Endothelial cell of umbilical vein (primary cell): Measurements from ENCODE around the gene VPS4A. TPM values are rescaled to one million over a fixed set of nuclear protein-coding genes. Genes with fewer than 3 reads are reported as not detected.

Experiments used
- BruUV-seq: library from RNA; stranded (reverse); fragments of 400-500 nt; replicated peaks from 2 replicates; lab custom pipeline; 2021; lab: Mats Ljungman, UMichigan
- CTCF ChIA-PET: fragments of 300-600, 350-600 bp; sonication (Branson Sonifier 250); formaldehyde crosslinking; loops from one replicate; lab custom pipeline; 2021; ENCODE audit warnings: antibody characterized with exemption, inconsistent platforms; lab: Charles Lee
- POLR2A ChIA-PET: fragments of 300-600, 350-600 bp; sonication (Branson Sonifier 250); formaldehyde crosslinking; loops from one replicate; lab custom pipeline; 2021; ENCODE audit warnings: antibody characterized with exemption, inconsistent platforms; lab: Charles Lee
- DNase-seq: peaks from one replicate; pipeline ENCODE4 v3.0.0-alpha.2; 2011; ENCODE audit warnings: low read depth, low spot score
- FAIRE-seq: peaks from 2 replicates; lab custom pipeline; 2011; peaks lifted over from hg19 to GRCh38; lab: Jason Lieb, UNC
- H2AFZ ChIP-seq: 2 replicates; pipeline ENCODE4 v1.6.0; 2012; ENCODE audit warnings: low read depth, low read length, control low read depth, inconsistent platforms
- H3K27ac ChIP-seq: 2 replicates; pipeline ENCODE4 v1.5.1; 2011; ENCODE audit warnings: low read depth, mild to moderate bottlenecking, control low read depth, low read length, moderate library complexity; ENCODE audit not compliant: insufficient read depth
- H3K27me3 ChIP-seq, 2 experiments: 2 replicates each; pipeline versions ENCODE4 v1.6.0 to v1.6.1; 2011; ENCODE audit warnings: low read length in 2 of 2, mixed read lengths in 1 of 2; ENCODE audit not compliant: control insufficient read depth in 2 of 2, insufficient read depth in 2 of 2
- H3K36me3 ChIP-seq, 2 experiments: 2 replicates in 1 of 2; 3 replicates in 1 of 2; pipeline ENCODE4 v1.5.1; 2011; ENCODE audit warnings: low read length in 2 of 2, mild to moderate bottlenecking in 1 of 2, moderate library complexity in 1 of 2; ENCODE audit not compliant: control insufficient read depth in 2 of 2, insufficient read depth in 2 of 2; ENCODE audit errors: extremely low read depth in 1 of 2
- H3K4me1 ChIP-seq: 3 replicates; pipeline ENCODE4 v1.5.1; 2011; ENCODE audit warnings: mild to moderate bottlenecking, low read length; ENCODE audit not compliant: control insufficient read depth, insufficient read depth; ENCODE audit errors: extremely low read depth
- H3K4me2 ChIP-seq: 2 replicates; pipeline ENCODE4 v1.6.1; 2011; ENCODE audit warnings: low read length, control low read depth, mixed read lengths; ENCODE audit not compliant: insufficient read depth
- H3K4me3 ChIP-seq, 3 experiments: fragments of 200-600 bp in 1 of 3; sonication (generic), shearing (Covaris generic) in 1 of 3; replicated peaks in 1 of 3; 2 replicates each; pipeline ENCODE4 v1.5.1; 2011 to 2016; ENCODE audit warnings: control low read depth in 3 of 3, low read length in 3 of 3, mild to moderate bottlenecking in 2 of 3, inconsistent platforms in 1 of 3, low read depth in 1 of 3, moderate library complexity in 1 of 3; ENCODE audit not compliant: insufficient read depth in 1 of 3
- H3K79me2 ChIP-seq: 2 replicates; pipeline ENCODE4 v1.6.0; 2012; ENCODE audit warnings: low read length, inconsistent platforms; ENCODE audit not compliant: control insufficient read depth, insufficient read depth
- H3K9ac ChIP-seq: replicated peaks from 2 replicates; pipeline ENCODE3; 2011; ENCODE audit warnings: low read length, control low read depth; ENCODE audit not compliant: insufficient read depth; ENCODE audit errors: extremely low read depth
- H3K9me1 ChIP-seq: replicated peaks from 3 replicates; pipeline ENCODE4 v1.6.0; 2011; ENCODE audit warnings: mild to moderate bottlenecking, low read length; ENCODE audit not compliant: control insufficient read depth, insufficient read depth; ENCODE audit errors: extremely low read depth
- H3K9me3 ChIP-seq: replicated peaks from 2 replicates; pipeline ENCODE4 v1.5.1; 2012; ENCODE audit warnings: low read length, inconsistent platforms; ENCODE audit not compliant: control insufficient read depth, insufficient read depth
- H4K20me1 ChIP-seq: replicated peaks from 2 replicates; pipeline ENCODE3; 2011; ENCODE audit warnings: mild to moderate bottlenecking, low read length; ENCODE audit not compliant: control insufficient read depth, insufficient read depth; ENCODE audit errors: extremely low read depth
- EZH2 ChIP-seq: IDR thresholded peaks from 2 replicates; pipeline ENCODE4 v1.6.1; 2012; ENCODE audit warnings: borderline replicate concordance, low read depth, mild to moderate bottlenecking, moderate library complexity, low read length, inconsistent platforms; ENCODE audit not compliant: severe bottlenecking
- FOS ChIP-seq: IDR thresholded peaks from 2 replicates; pipeline ENCODE4 v1.6.1; 2011; ENCODE audit warnings: mild to moderate bottlenecking, low read length, moderate library complexity, borderline replicate concordance; ENCODE audit not compliant: insufficient read depth
- GATA2 ChIP-seq: IDR thresholded peaks from 2 replicates; pipeline ENCODE4 v1.7.0; 2011; ENCODE audit warnings: low read depth, mild to moderate bottlenecking, moderate library complexity, mixed read lengths, low read length; ENCODE audit not compliant: insufficient read length, insufficient read depth
- JUN ChIP-seq: IDR thresholded peaks from 2 replicates; pipeline ENCODE4 v1.6.1; 2011; ENCODE audit warnings: borderline replicate concordance, low read depth; ENCODE audit not compliant: insufficient read length, insufficient read depth
- MYC ChIP-seq: IDR thresholded peaks from one replicate; pipeline ENCODE4 v1.6.1; 2011; ENCODE audit warnings: mild to moderate bottlenecking, low read depth, low read length
- POLR2A ChIP-seq: IDR thresholded peaks from 2 replicates; pipeline ENCODE4 v1.6.1; 2012; ENCODE audit warnings: low read depth, mild to moderate bottlenecking, control low read depth, low read length
- POLR2AphosphoS5 ChIP-seq: IDR thresholded peaks from 2 replicates; pipeline ENCODE4 v1.6.1; 2012; ENCODE audit warnings: low read depth, mild to moderate bottlenecking, control low read depth, low read length, moderate library complexity; ENCODE audit not compliant: insufficient read depth
- dilution Hi-C: fragments of 300-500 bp; cut with MboI; formaldehyde crosslinking; loops from one replicate; pipeline ENCODE4 v1.15.0; 2019; ENCODE audit warnings: low sequenced_read_pairs; ENCODE audit not compliant: extremely low pct_ligation_motif_present
- intact Hi-C: fragments of 100-400 bp; cut with micrococcal nuclease; formaldehyde crosslinking; loops from one replicate; pipeline ENCODE4 v1.10.0; 2022
- polyA plus RNA-seq, 4 experiments: library from polyadenylated mRNA; depleted of rRNA in 3 of 4; stranded (reverse) in 3 of 4; unstranded in 1 of 4; fragments of >200 nt; gene quantifications; 2 replicates each; pipeline versions ENCODE4 v1.2.1 to v1.2.3, GENCODE V29; 2011 to 2012; ENCODE audit warnings: missing spikeins in 1 of 4
- total RNA-seq: library from RNA; stranded (reverse); gene quantifications from 2 replicates; pipeline ENCODE4 v1.2.3, GENCODE V29; 2021
- TF ChIP-seq, protein P1 (sequence below), 2 donors: IDR thresholded peaks; 1 replicate in 1 of 2; 2 replicates in 1 of 2; pipeline ENCODE4 v1.5.1; 2011; ENCODE audit warnings: low read length in 2 of 2, mild to moderate bottlenecking in 2 of 2, moderate library complexity in 2 of 2, control low read depth in 1 of 2, inconsistent platforms in 1 of 2, low read depth in 1 of 2; ENCODE audit not compliant: insufficient read depth in 1 of 2; ENCODE audit errors: extremely low read depth in 1 of 2
- TF ChIP-seq, protein P2 (sequence below): IDR thresholded peaks from 2 replicates; pipeline ENCODE4 v1.6.1; 2011; ENCODE audit not compliant: insufficient read depth, insufficient read length

The VPS4A gene
- total and polyA plus RNA-seq, 2 donors (not counting 3 experiments of a cell fraction or from before 2014, with no cell fraction given), result 22.3 to 34.8 TPM

- CTCF ChIA-PET, result interaction anchor here (1.0 to 1.2 kb wide), 2 partner anchors 41 to 414 kb away, joined by 5 read pairs; partner anchors contain the start of gene NOB1
- H3K79me2 ChIP-seq, result peaks cover 29% of the 10 kb centered on the region
- FAIRE-seq, result no peak
Measured at GRCh38 chr16:69340095-69340644, 29.0 kb downstream of the VPS4A start.

GRCh38 chr16:69344171-69344570 lies 33.0 kb downstream of the VPS4A start:
- Histone ChIP-seq H3K79me2 (peaks cover 21% of the 10 kb centered on the region), H2AFZ (no peak overlapping the region), H4K20me1 (no peaks in the 10 kb centered on the region), H3K9me3 (no peaks in the 10 kb centered on the region), H3K27ac (no peak overlapping the region), H3K4me3 (no peak overlapping the region), H3K36me3 (peaks cover 0 to 16% of the 10 kb centered on the region in 2 experiments), H3K9ac (no peak overlapping the region), H3K4me2 (no peak overlapping the region), H3K27me3 (no peaks in the 10 kb centered on the region), H3K4me1 (peaks cover 11% of the 10 kb centered on the region), H3K9me1 (no peaks in the 10 kb centered on the region)
- dilution Hi-C loops (no loop called here), intact Hi-C loops (no loop called here)
- no peak for DNase-seq
- no peak for FAIRE-seq
- POLR2A ChIA-PET, result no interaction called here
- BruUV-seq, result no TSS peak
- CTCF ChIA-PET, result no interaction called here
- TF ChIP-seq JUN (no peak), MYC (no peak), EZH2 (no peak), FOS (no peak), POLR2A (no peak), GATA2 (no peak), POLR2AphosphoS5 (no peak)
- TF ChIP-seq, protein P1, sequence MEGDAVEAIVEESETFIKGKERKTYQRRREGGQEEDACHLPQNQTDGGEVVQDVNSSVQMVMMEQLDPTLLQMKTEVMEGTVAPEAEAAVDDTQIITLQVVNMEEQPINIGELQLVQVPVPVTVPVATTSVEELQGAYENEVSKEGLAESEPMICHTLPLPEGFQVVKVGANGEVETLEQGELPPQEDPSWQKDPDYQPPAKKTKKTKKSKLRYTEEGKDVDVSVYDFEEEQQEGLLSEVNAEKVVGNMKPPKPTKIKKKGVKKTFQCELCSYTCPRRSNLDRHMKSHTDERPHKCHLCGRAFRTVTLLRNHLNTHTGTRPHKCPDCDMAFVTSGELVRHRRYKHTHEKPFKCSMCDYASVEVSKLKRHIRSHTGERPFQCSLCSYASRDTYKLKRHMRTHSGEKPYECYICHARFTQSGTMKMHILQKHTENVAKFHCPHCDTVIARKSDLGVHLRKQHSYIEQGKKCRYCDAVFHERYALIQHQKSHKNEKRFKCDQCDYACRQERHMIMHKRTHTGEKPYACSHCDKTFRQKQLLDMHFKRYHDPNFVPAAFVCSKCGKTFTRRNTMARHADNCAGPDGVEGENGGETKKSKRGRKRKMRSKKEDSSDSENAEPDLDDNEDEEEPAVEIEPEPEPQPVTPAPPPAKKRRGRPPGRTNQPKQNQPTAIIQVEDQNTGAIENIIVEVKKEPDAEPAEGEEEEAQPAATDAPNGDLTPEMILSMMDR (IDR thresholded peaks at IDR 0.05; ENCODE audit: extremely low read depth in 1 of 2, insufficient read depth in 1 of 2, low read depth in 1 of 2, low read length in 2 of 2), result no peak
- TF ChIP-seq, protein P2, sequence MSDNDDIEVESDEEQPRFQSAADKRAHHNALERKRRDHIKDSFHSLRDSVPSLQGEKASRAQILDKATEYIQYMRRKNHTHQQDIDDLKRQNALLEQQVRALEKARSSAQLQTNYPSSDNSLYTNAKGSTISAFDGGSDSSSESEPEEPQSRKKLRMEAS, result no peak

More at GRCh38 chr16:69340095-69340644, 29.0 kb downstream of the VPS4A start:
- Histone ChIP-seq H3K27me3 (no peaks in the 10 kb centered on the region), H2AFZ (peak overlapping the region; percentile 75), H3K4me3 (peak overlapping the region; percentile 55 to 81 (median 75)), H3K27ac (peak overlapping the region; percentile 86), H3K36me3 (peaks cover 5 to 16% of the 10 kb centered on the region in 2 experiments), H3K9ac (peak overlapping the region; percentile 90), H4K20me1 (no peaks in the 10 kb centered on the region), H3K9me3 (no peaks in the 10 kb centered on the region), H3K4me1 (peaks cover 16% of the 10 kb centered on the region), H3K9me1 (no peaks in the 10 kb centered on the region), H3K4me2 (peak overlapping the region; percentile 87)
- dilution Hi-C loops, result no loop called here
- POLR2A ChIA-PET, result interaction anchor here (1.0 kb wide), 1 partner anchor 12 kb away, joined by 3 read pairs; no protein-coding TSS in a partner anchor
- TF ChIP-seq POLR2AphosphoS5, result no peak
- no peak for DNase-seq
- intact Hi-C loops, result no loop called here
- TSS peak; percentile 46 for BruUV-seq
